GM21529 (cell line): ENCODE data around the gene PTTG2.
"Not testable (repeated sequence)": the region's sequence is repeated elsewhere in the genome, so short reads cannot be mapped to it uniquely, and the experiment has no call there.

ENCODE experiments used
- ATAC-seq: cut with Tn5 transposase; IDR thresholded peaks from one replicate; pipeline ENCODE4 v1.9.1; 2021; ENCODE audit not compliant: unreplicated experiment

PTTG2 gene

DNA sequence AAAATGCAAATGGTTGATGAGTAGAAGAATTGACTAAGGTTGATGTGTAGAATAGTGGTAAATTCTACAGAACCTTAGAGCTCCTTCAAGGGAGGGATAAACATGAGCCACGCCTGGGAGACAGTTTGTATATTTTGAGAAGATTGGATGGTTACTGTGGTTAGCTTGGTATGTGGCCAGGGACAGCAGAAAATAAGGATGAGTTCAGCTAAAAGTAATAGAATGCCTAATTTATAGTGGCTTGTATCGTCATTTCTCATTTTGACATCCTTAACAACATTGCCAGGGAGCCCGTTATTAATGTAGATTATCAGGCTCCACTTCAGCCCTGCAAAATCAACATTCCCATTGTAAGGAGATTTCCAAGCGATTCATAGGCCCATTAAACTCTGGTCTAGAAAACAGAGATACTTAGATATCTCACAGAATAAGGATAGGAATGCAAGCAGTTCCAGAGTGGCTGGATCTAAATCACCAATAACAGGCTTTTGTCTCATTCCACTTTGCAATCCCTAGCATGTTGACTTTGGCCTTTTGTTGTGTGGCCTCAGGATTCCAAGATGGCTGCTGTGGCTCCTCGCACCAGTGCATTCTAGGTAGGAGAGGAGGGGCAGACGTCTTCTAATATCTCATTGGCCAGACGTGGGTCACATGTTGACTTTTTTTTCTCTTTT lies 6.4 kb upstream of the PTTG2 start:
- no peak for ATAC-seq

DNA sequence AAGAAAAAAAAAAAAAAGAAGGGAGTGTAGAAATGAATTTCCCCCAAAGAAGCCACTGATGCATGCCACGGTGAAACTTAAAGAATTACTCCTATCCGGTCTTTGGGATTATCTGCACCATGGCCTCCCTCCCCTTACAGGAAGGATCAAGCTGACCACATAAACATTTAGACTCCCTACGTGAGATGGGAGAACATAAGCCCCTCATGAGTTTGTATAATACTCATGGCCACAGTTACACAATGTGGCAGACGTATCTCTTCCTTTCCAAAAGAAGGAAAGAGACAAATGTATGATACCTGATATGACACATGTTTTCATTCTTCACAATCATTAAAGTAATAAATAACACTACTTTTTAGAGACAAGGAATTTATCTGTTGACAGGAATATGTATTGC lies 3.3 kb upstream of the PTTG2 start:
- ATAC-seq = no peak

DNA sequence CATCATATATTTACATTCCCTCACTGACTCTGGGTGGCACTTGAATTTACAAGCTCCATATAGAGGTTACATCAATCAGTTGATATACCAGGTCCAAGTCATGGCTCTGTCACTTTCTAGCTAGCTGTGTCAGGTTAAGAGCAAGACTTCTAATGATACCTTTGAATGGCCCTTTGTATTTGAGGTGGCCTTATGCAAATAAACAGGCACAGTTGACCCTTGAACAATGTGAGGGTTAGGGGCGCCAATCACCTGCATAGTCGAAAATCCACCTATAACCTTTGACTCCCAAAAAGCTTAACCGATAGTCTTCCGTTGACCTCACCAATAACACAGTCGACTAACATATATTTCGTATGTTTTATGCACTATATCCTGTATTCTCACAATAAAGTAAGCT lies 1.3 kb upstream of the PTTG2 start:
- ATAC-seq = no peak

- no peak for ATAC-seq
These were observed 667 bp downstream of the PTTG2 start for GRCh38 chr4:37960679-37961450.

DNA sequence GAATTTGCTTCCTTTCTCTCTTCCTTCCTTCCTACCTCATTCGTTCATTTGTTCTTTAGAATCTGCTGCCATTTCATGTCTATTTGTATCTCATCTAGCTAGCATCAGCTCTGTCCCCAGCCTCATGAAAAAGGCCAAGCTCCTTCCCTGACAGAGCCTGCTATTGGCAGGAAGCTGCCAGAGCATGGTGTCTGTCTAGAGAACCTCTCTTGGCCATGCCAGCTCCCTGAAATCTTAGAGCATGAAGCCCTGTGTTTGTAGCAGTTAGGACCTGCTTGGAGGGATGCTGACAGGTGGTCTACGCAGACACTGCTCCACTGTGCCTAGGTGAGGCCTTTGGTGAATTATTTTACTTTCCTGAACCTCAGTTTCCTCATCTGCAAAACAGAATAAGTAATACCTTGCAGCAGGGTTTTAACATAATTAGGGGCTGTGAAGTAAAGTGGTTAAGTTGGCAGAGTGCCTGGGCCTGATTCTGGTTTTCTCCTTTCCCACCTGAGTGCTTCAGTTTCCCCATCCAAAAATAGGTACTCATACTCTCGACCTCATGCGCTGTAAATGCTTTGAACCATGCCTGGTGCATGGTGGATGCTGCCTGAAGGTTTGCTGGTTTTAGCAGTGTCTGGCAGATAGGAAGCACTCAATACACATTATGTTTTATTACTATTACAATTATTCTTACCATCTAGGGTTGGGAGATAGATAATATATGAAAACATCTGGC lies 4.7 kb downstream of the PTTG2 start:
- peak; percentile 86 for ATAC-seq

DNA sequence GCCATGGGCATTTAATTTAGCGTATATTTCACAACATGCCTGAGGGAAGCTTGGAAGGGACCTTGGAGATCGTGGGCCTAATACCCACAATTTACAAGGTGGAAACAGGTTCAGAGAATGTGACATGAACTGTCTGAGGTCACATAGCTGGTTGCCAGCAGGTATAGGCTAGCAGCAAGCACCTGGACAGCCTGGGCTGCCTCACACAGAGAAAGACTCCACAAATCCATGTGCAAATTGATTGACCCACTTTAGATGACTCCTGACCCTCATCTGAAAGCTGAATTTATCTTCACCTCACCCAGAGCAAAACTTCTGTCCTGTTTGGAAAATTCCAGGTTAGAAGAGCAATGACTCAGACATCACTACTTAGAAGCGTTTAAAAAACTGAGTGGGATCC lies 5.8 kb downstream of the PTTG2 start:
- ATAC-seq = no peak

GRCh38 chr4:37967736-37968135 lies 7.5 kb downstream of the PTTG2 start:
- ATAC-seq = no peak

GRCh38 chr4:37968747-37969146 lies 8.5 kb downstream of the PTTG2 start:
- no peak for ATAC-seq

- ATAC-seq = no peak
These were observed 10.5 kb downstream of the PTTG2 start for GRCh38 chr4:37970702-37971101.

- no peak for ATAC-seq
These were observed 11.0 kb downstream of the PTTG2 start for GRCh38 chr4:37971202-37971601.

GRCh38 chr4:37973441-37973840 lies 13.2 kb downstream of the PTTG2 start:
- ATAC-seq = no peak

- ATAC-seq = not testable (repeated sequence)
These were observed 15.2 kb downstream of the PTTG2 start for GRCh38 chr4:37975321-37975822.

GRCh38 chr4:37976507-37976906 lies 16.3 kb downstream of the PTTG2 start:
- ATAC-seq = no peak

GRCh38 chr4:37976991-37977470 lies 16.8 kb downstream of the PTTG2 start:
- peak; percentile 84 for ATAC-seq

DNA sequence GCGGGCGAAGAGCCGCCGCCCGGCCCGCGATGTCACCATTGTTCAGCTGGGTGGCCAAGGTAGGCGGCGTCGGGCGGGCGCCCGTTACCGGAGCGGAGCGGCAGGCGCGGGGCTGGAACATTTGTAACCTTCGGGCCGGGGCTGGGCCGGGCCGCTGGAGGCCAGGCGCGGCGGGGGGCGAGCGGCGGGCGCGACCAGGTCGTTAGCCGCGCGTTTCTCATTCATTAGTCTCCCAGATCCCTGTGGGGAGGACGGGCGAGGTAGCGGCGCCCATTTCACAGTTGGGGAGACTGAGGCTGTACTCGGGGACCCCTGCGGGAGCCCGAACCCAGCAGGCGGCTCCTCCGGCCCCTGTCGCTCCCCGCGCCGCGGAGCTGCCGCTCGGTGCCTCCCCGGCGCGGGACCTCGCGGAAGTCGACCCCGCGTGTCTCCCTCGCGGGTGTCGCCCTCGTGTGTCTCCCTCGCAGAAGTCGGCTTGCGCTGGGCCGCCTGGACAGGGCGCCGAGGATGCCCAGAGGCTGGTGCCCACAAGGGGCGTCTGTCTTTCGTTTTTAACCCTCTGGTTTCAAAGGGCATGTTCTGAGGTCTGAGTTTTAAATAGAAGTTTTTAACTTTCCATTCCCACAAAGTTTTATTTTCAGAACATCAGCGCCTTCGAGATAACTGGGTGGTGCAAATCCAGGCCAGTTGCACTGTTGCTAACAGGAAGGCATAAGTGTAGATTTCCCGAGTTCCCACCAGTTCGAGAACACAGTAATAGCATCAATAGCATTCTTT lies 17.5 kb downstream of the PTTG2 start:
- peak; percentile 67 for ATAC-seq

DNA sequence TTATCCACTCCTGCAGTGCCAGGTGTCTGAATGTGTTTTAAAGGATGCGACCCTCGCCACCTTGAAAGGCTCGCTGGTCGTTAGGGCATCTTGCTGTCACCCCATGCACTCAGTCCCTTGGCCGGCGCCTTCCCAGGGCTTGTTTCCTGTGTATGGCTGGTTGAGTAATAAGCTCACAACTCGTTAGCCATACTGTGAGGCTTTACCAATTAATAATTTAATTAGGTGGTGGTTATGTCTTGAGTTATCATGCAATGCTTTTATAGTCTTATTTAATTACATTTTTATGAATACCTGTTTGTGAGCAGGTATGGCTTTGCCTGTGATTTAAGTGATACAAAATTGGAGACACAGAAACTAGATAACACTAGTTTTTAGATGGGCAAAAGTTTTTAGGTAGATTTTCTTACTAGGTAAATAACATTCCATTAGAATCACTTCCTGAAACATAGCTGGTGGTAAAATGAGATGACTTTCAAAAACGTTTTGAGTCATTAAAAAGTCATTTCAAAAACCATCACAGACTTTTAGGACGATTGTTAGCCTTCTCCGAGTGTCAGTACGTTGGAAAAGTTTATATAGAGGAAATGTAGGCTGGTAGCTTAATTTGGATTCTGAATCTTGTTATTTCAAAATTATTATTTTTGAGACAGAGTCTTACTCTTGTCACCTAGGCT lies 18.2 kb downstream of the PTTG2 start:
- peak; percentile 17 for ATAC-seq

- no peak for ATAC-seq
These were observed 20.0 kb downstream of the PTTG2 start for GRCh38 chr4:37980246-37980645.

DNA sequence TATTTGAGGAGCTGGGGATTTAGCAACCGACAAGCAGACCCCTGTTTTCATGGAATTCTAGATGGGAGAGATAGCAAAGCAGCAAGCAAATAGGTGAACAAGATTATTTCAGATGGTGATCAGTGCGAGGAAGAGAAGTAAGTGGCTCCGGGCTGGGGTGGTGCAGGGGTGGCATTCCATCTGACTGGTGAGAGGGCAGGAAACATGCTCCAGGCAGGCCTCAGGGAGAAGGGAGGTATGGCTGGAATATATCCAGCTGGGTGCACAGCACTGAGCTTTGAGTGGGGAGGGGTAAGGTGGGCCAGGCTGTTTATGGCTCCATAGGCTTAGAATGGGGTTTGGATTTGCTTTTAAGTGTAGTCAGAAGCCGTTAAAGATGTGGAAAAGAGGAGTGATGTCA lies 21.2 kb downstream of the PTTG2 start:
- ATAC-seq = no peak

DNA sequence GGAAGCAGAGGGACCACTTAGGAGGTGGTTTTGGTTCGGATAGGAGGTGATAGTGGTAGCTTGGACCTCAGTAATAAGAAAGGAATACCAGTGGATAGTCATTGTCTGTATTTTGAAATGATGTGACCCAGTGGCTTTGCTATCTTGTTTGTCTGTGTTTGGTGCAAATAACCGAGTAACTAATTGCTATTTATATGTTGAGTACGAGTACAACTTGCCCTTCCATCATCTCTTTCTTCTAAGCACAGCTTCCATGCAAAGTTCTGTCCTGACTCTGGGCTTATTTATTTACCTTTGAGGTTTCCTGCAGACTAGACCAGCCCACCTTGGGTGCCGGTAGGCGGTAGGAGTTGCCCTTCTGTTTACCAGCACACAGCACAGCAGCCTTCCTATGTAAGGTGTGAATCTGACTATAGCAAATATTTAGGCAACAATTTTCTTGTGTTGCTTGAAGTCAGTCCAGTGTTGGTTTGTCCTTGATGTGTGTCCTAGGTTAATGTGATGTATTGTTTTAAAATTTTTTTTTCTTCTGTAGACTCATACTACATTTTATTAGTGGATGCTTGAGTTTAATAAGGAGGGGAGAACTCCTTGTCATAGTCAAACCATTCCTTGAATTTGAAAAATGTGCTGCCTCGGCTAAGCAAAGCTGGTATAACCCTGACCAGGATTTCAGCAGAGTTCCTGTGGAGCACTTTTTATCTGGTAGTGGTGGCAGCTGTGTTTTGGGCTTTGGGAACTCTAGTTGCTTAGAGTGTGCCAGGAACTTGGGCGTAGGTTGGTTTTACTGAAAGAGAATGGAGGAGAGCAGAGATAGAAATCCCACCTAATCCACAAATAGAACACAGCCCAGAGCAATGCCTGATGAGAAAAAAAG lies 21.9 kb downstream of the PTTG2 start:
- no peak for ATAC-seq
